D721Med (cell line): ENCODE results near the gene KCNJ14.

Source experiments
- DNase-seq: peaks from one replicate; pipeline ENCODE4 v3.0.0; 2011; ENCODE audit warnings: low spot score; ENCODE audit not compliant: insufficient read length
- FAIRE-seq: peaks from 2 replicates; lab custom pipeline; 2011; peaks lifted over from hg19 to GRCh38; lab: Jason Lieb, UNC
- TF ChIP-seq, protein P1 (sequence below): IDR thresholded peaks from 2 replicates; pipeline ENCODE4 v1.5.1; 2012; ENCODE audit warnings: mild to moderate bottlenecking, control low read depth; ENCODE audit not compliant: insufficient read depth; ENCODE audit errors: missing control alignments

KCNJ14 gene

DNA sequence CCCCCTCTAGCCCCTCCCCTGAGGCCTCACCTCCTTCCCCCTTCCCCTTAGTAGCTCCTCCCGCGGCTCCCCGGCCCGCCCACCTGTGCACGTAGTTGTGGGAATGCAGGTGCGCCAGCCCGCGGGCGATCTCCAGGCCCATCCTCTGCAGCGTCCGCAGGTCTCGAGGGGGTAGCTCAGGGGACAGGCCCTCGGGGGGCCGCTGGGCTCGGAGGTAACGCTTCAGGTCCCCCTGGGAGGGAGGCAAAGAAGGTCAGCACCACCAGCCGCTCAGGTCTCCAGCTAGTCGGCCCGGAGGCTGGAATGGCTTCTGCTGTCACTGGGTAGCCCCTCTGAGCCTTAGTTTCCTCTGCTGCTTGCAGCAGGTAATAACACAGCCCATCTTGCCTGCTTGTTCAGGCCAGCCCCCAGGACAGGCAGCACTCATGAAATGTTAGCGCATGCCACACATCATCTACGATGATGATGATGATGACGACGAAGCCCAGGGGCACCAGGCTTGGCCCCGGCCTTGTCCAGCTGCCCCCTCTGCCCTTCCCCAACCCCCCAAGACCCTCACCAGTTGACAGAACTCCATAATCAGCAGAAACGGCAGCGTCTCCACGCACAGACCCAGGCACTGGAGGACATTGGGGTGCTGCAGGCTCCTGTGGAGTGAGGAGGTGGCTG lies 47.1 kb downstream of the KCNJ14 start:
- TF ChIP-seq, protein P1, sequence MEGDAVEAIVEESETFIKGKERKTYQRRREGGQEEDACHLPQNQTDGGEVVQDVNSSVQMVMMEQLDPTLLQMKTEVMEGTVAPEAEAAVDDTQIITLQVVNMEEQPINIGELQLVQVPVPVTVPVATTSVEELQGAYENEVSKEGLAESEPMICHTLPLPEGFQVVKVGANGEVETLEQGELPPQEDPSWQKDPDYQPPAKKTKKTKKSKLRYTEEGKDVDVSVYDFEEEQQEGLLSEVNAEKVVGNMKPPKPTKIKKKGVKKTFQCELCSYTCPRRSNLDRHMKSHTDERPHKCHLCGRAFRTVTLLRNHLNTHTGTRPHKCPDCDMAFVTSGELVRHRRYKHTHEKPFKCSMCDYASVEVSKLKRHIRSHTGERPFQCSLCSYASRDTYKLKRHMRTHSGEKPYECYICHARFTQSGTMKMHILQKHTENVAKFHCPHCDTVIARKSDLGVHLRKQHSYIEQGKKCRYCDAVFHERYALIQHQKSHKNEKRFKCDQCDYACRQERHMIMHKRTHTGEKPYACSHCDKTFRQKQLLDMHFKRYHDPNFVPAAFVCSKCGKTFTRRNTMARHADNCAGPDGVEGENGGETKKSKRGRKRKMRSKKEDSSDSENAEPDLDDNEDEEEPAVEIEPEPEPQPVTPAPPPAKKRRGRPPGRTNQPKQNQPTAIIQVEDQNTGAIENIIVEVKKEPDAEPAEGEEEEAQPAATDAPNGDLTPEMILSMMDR = no peak
- no peak for FAIRE-seq
- no peak for DNase-seq

DNA sequence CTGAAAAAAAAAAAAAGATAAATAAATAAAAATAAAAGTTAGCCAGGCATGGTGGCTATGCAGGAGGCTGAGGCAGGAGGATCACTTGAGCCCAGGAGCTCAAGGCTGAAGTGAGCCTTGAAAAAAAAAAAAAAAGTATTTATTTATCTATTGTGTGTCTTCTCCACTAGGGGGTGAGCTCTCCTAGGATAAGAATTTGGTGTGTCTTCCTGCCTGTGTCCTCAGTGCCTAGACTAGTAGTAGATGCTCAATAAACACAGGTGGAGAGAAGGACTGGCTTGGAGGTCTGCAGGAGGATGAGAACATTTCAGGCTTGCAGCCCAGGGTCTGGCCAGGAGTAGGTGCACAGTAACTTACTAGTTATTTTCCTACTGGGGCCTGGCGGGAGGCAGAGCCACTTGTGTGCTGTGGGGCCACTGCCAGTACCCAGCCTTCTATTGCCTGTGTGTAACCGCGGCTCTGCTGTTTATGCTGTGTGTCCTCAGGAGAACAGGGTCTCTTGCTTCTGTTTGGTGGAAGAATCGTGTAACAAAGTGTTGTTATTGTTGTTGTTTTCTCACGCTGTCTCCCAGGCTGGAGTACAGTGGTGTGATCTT lies 50.9 kb downstream of the KCNJ14 start:
- DNase-seq = no peak
- TF ChIP-seq, protein P1 = peak; percentile 48
- no peak for FAIRE-seq

DNA sequence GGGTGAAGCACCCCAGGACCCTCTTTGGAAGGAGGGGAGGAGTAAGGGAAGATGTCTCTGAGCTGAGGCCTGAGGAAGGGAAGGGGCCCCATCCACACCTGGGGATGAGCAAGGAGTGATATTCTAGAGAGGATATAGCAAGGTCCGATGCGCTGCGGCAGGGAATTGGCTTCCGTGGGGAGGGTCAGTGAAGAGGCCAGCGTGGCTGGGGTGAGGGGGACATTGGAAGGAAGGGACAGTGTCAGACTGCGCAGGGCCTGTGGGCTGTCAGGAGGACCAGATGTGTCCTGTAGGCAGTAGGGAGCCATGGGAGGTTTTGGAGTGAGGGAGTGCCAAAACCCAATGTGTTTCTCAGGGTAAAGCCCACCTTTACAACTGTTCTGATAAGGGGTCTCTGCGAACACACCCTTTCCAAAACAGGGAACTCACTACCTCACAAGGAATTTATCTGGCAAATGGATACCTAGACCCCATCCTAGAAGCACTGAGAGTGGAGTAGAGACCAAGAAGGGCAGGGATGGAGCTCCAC lies 52.6 kb downstream of the KCNJ14 start:
- no peak for DNase-seq
- FAIRE-seq = no peak
- TF ChIP-seq, protein P1 = no peak

DNA sequence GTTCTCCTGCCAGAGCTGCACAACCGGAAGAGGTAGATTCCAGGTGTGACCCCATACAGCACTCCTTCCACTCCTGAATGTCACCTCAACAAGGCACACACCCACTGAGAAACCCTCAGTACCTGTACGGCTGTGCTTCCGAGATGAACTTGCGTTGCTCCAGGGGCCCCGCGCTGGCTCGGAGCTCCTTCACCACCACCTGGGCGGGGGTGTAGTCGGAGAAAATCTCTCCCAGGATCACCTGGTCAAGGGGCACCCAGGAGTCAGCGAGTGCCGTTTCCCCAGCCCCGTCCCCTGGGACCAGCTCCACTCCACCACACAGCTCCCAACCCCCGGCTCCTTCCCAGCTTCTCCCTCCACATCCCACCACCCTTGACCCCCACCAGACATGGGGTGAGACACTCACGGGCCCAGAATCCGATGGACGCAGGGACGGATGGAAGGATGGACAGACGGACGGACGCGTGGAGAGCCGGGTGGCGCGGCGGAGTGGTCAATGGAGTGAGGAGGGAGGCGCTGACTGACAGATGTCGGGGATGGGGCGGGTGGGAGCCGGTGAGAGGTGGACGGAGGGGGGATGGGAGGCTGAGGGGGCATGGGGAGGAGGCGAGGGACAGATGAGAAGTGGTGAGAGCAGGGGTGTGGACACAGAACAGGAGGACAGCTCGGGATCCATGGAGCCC lies 53.5 kb downstream of the KCNJ14 start:
- DNase-seq (no peak), FAIRE-seq (no peak)
- TF ChIP-seq, protein P1 = no peak

DNA sequence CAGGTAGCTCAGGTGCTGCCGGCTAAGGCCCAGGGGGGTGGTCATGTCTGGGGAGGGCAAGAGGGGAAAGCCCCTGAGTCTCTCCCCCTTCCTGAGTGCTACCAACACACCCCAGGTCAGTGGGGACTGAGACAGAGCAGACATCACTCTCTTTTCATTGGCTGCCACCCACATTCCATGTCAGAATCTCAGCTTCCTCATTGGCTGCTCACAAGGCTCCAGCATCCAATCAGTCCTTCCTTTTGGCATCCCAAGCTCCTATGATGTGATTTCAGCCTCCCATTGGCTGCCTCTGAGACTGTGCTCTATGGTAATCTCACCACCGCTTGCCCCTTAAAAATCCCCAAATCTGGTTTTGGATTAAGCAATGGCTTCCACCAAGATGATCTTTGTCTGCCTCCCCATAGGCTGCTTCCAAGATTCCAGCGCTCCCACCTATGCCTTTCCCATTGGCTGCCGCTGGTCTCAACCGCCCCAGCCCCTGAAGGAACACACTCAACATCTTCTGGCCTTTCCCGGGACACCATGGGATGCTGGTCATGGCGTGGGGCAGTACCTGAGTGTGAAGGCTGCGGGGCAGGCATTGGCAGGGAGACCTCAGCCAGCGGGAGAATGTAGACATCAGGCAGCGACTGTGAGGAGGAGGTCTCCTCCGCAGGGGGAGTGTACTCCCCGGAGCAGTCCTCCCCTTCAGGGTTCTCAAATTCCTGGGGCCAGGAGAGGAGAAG lies 54.3 kb downstream of the KCNJ14 start:
- DNase-seq (no peak), FAIRE-seq (no peak)
- TF ChIP-seq, protein P1 = no peak

DNA sequence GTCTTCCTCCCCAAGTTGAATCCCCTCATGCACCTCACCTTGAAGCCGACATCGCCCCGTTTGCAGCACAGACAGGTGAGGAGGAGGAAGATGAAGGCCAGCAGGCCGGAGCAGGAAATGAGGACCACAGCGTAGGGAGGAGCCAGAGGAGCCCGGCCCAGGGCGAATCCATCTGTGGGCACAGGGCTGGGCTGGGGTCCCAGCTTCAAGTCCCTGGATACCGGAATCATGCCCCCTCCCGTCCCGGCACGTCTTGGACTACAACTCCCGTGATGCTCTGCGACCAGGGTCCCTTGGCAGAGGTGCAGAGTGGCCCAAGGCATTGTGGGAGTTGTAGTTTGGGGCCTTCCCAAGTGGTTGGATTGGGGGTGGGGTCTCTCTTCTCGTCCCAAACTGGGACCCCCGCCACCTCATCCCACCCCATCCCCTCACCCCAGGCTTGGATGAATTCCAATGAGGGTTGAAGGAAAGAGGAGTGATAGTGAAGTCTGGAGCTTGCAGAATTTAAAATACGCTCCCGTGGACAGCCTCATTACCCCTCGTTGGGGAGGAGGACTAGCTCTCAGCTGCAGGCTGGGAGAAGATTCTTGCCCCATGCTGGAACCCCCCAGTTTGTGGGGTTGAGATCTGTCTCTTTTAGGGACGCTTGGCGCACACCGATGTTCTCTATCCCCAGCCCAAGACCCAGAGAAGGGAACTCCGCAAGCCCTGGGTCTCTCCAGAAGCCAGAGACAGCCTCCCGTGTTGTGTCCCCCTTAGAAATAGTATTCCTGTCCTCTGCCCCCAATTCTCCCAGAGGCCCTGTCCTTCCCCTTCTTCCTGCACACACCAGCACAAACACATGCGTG lies 55.3 kb downstream of the KCNJ14 start:
- FAIRE-seq (no peak), DNase-seq (no peak)
- TF ChIP-seq, protein P1 = no peak
